Astrocyte of the cerebellum (primary cell): ENCODE measurements around the gene PDCD10.
A peak's percentile ranks its signal among the peaks of the same experiment; 100 is the strongest.

ENCODE experiments used
- DNase-seq: peaks from one replicate; pipeline ENCODE4 v3.0.0-alpha.2; 2011; ENCODE audit warnings: low read depth
- H3K4me3 ChIP-seq: 2 replicates; pipeline ENCODE4 v1.5.1; 2011; ENCODE audit warnings: mild to moderate bottlenecking, low read depth, low read length, moderate library complexity
- in situ Hi-C: cut with HindIII; loops from 2 replicates; pipeline ENCODE4 v1.10.0; 2017; ENCODE audit warnings: low sequenced_read_pairs
- TF ChIP-seq, protein P1 (sequence below): IDR thresholded peaks from 2 replicates; pipeline ENCODE4 v1.5.1; 2012; ENCODE audit warnings: low read length, low read depth, moderate library complexity, mild to moderate bottlenecking; ENCODE audit errors: missing control alignments

The PDCD10 gene

GRCh38 chr3:167662919-167663400 is 71.7 kb downstream of the PDCD10 start:
- in situ Hi-C loops = no loop called here
- no peak for DNase-seq
- TF ChIP-seq, protein P1, sequence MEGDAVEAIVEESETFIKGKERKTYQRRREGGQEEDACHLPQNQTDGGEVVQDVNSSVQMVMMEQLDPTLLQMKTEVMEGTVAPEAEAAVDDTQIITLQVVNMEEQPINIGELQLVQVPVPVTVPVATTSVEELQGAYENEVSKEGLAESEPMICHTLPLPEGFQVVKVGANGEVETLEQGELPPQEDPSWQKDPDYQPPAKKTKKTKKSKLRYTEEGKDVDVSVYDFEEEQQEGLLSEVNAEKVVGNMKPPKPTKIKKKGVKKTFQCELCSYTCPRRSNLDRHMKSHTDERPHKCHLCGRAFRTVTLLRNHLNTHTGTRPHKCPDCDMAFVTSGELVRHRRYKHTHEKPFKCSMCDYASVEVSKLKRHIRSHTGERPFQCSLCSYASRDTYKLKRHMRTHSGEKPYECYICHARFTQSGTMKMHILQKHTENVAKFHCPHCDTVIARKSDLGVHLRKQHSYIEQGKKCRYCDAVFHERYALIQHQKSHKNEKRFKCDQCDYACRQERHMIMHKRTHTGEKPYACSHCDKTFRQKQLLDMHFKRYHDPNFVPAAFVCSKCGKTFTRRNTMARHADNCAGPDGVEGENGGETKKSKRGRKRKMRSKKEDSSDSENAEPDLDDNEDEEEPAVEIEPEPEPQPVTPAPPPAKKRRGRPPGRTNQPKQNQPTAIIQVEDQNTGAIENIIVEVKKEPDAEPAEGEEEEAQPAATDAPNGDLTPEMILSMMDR = no peak
- no peak overlapping the region for H3K4me3 ChIP-seq

DNA sequence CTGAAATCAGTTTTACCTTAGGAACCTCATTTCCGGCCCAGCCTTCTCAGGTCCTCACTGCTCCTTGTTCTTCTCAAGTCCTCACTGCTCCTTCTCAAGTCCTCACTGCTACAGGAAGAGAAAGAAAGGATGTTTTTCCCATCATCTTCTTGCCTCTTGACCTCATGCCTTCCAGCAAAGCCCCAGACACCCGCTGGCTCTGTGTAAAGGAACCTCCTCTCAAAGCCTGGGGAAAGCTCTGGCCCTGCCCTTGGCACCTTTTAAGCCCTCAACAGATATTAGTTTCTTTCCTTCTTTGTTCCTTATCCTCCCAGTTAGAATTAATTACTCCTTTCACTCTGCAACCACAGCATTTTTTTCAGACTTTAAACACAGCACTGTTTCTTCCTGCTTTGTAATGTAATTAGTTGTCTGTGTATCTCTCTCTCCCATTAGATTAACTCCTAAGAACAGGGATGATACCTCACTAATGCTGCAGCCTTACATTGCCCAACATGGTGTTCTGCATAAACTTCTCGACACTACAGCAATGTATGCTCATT is 76.9 kb downstream of the PDCD10 start:
- in situ Hi-C loops = no loop called here
- no peak for DNase-seq
- TF ChIP-seq, protein P1 = no peak
- no peak overlapping the region for H3K4me3 ChIP-seq

DNA sequence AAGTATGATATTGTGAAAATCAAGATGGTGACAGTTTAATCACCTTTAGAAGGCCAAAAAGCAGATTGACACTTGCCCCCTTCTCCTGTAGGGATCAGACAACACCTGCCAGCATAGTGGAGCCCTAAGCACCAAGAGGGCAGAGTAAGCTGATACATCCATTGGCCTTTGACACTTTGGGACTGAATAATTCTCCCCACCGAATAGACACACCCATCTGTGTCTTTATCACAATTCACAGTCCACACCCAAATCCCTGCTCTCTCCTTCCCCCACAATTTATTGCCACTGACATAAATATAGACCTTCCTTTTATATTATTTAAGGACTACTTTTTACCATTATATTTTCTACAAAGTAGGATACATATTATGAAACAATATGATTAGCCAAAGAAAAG is 77.9 kb downstream of the PDCD10 start:
- TF ChIP-seq, protein P1 = no peak
- in situ Hi-C loops = no loop called here
- H3K4me3 ChIP-seq = no peak overlapping the region
- DNase-seq = no peak

DNA sequence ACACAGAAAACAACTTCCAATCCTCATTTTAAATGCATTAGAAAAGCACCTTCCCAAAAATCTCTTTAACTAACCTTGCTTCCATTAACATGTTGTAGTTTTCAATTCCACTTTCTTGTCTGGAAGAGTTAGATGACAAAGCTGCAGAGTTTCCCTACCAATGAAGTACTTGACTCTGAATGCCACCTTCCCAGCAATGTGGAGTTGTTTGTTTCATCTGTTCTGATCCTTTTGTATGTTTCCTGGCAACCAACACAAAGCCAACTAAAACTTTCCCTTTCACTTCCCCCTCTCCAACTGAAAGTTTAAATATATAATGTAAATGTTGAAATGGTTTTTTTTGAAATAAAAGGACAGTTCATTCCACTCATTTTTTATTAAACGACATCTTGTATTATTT is 80.9 kb downstream of the PDCD10 start, which contains the start of gene WDR49:
Gene WDR49 (minus strand): TSS at position 183 of the 400 bp plus-strand sequence. CDS start 517 bp downstream, outside the sequence.
- no peak within 1 kb of the TSS for H3K4me3 ChIP-seq
- TF ChIP-seq, protein P1 = no peak
- peak; percentile 15 for DNase-seq
- in situ Hi-C loops = no loop called here

- TF ChIP-seq, protein P1 = no peak
- in situ Hi-C loops = no loop called here
- DNase-seq = no peak
- no peak overlapping the region for H3K4me3 ChIP-seq
Measured at GRCh38 chr3:167653155-167653554, 81.5 kb downstream of the PDCD10 start.

DNA sequence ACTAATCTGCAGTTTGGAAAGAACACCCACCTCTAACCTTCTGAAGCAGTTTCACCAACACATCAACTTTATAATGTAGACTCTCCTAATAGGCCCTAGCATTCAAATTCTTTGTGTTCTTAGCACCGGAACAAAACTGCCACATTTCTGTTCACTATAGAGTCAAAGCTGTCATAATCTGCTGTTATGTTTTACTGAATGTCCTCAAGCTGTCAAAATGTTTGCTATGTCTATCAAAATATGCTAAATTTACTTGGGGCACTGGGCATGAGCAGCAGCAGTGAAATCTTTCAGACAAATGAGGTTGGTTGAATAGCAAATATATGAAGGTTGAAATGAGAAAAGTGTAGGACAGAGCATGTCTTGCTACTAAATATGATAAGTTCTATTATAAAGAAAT is 82.9 kb downstream of the PDCD10 start:
- TF ChIP-seq, protein P1 = no peak
- in situ Hi-C loops = no loop called here

More for the DNA sequence above, 82.9 kb downstream of the PDCD10 start:
- DNase-seq = no peak
- H3K4me3 ChIP-seq = no peak overlapping the region
